ENCODE results near the gene EIF2B2.

EIF2B2 gene

DNA sequence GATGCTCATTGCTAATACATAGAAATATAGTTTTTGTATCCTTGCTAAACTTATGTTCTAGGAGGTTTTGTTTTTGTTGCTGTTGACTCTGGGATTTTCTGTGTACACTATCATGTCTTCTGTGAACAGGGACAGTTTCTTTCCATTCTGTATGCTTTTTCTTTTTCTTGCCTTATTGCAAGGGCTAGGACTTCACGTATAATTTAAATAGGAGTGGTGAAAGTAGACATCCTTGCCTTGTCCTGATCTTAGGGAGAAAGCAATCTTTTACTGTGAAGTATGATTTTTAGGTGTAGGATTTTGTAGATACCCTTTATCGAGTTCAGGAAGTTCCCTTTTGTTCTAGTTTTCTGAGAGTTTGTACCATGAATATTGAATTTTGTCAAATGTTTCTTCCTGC lies 1.5 kb upstream of the EIF2B2 start:
- DNase-seq, result no peak

DNA sequence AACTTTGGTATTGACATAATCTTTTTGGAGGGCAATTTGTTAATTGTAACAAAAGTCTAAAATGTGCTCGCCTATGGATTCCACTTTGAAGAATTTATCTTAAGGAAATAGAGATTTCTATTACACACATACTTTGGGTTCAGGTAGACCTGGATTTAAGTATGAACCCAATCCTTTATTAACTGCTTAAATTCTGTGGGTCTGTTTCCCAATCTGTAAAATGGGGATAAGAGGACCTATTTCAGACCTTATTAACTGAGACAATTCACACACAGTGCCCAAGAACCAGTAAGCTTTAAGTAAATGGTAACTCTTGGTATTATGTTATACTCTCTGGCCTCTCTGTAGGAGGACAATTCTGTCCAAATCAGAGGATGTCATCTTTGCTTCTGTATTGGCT lies 822 bp upstream of the EIF2B2 start:
- no peak for DNase-seq

DNA sequence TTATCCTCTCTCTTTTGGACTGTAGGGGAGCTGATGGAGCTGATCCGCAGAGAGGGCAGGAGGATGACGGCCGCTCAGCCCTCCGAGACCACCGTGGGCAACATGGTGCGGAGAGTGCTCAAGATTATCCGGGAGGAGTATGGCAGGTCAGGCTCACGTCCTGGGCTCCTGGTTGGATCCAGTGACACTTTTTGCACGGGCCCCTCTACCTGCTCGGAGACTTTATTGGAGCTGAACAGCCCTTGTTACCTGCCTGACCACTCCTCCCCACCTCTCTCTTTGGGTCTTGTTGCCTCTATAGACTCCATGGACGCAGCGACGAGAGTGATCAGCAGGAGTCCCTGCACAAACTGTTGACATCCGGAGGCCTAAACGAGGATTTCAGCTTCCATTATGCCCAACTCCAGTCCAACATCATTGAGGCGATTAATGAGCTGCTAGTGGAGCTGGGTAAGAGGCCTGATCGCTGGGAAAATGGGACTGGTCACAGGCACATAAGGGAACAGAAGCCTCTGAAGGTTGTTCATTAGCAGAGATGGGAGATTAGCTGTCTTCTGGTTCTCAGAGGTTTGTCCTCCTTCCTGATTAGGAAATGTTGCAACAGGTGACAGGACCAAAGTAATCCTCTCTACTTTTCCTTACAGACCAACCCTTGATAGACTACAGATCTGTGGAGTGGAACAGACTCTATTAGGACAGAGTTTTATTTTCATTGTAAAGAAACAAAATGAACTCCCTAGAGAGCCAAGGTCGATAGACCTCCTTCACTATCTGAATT lies 718 bp downstream of the EIF2B2 start:
- no peak for DNase-seq

DNA sequence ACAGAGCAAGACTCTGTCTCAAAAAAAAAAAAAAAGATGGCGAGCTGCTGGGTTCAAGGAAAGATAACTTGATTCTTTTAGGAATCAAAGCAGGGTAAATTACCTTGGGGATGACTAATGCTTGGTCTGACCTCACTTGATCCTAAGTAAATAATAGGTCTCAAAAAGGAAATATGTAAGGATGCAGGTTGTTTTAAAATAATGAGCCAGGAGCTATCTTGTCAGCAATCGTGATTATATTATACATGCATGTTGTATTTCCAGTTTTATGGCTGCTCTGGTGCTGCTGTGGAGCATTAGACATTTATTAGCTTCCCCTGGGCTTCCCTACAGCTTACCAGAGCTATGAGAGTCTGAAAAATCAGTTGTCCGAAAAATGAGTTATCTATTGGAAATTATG lies 2.6 kb downstream of the EIF2B2 start:
- no peak for DNase-seq

DNA sequence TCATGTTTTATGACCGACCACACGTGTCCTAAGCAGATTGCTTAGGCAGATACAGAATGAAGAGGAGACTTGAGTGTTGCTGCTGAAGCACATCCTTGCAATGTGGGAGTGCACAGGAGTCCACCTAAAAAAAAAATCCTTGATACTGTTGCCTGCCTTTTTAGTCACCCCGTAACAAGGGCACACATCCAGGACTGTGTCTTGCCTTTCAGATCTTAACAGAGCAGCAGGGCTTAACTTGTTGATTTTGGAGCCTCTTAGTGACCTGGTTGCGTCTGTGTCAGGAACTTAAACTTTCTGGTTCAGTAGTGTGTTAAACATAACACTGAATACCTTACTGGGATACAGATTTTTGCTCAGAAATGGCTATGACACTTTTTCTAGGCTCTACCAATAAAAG lies 6.5 kb downstream of the EIF2B2 start:
- DNase-seq, result no peak

DNA sequence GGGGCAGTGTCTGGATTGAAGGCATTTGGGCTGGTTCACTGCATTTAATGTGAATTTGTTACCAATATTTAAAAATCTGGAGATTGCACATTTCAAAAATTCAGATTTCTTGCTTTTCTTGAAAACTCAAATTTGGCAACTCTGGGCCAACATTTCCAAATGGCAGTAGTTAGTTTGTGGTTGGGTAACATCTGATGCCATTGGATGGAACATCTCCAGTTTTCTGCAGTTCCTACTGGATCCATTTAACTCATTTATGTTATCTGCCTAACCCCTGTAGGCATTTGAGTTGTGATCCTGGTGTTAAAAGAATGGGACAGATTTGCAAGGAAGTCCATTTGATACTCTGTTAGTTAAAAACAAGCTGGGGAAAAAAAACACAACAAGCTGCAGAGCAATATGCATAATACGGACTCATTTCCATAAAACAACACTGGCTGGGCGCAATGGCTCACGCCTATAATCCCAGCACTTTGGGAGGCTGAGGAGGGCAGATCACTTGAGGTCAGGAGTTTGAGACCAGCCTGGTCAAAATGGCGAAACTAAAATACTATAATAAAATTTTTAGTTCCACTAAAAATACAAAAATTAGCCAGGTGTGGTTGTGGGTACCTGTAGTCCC lies 7.9 kb downstream of the EIF2B2 start:
- DNase-seq, result no peak

DNA sequence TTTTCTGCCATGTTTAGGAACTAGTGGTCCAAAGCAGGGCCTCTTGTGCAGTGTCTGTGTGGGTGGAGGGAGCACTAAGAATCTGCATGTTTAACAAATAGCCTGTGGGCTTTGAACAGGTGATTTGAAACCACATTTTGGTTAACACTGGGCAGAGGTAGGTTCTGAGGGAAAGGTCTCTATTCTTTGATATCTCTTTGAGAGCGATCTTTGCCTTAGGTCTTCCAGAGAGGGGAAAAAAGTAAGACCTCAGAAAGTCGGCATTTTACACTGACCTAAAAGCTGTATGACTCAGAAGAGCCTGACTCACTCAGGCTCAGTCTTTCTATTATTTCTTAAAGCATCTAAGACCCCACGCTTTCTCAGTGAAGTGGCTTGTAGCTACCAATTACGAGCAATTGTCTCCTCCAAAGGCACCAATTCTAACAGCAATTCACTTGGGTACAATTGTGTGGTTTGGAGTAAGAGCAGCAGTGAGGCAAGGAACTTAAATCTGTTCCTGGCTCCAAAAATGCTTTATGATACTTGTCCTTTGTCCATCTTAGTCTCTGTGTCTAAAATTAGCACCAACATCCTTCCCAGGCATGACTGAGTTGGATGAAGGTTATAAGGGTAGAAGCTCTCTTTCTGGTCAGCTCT lies 8.8 kb downstream of the EIF2B2 start:
- DNase-seq, result no peak

DNA sequence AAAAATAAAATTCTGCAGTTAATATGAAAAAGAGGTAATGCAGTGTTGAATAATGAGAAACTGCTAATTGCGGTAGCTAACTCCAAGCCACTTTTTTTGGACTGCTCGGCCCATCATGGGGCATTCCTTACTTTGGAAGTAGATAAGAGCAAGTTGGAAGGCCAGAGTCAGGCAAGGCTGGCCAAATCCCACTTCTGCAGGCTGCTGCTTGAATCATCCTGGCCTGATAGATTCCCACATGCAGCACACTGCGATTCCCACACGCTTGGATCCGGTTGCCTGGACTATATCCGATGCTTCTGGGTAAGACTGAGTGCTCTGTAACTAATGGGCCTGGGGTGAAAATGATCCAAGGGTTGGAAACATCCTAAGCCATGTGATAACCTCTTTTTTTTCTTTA lies 10.6 kb downstream of the EIF2B2 start:
- DNase-seq, result no peak

DNA sequence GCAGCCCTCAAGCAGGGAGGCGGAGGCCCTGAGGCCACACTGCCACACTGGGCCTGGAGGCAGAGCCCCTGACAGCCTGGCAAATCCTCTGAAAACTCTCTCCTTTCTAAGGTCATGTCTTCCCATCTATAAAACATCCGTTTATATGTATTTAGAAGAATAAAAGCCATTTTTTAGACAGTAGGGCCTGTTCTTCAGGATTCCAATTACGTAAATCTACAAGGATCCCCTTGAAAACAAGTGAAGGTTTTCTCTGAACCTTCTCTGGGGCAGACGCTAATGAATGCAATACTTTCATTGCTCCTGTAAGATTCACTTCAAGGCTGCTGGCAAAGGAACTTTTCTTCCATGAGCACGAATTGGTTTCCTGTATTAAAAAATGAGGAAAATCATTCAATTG lies 12.8 kb downstream of the EIF2B2 start:
- no peak for DNase-seq

DNA sequence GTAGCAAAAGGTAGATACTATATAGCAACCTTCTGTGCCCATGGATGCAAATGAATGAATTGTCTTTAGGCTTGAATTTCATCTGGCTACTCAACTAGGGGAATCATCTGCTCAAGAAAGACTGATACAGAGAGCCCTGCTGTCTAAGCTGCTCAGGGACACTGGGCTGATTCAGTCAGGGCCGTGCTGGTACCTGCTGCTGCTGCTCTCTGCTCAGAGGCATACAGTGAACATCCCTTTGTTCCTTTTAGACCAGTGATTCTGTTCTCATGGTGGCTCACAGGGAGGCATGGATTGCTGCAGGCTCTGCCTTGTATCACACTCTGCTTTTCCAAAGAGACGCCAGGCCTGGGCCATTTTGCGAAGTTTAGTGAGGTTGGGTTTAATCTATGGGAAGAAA lies 14.1 kb downstream of the EIF2B2 start:
- no peak for DNase-seq

DNA sequence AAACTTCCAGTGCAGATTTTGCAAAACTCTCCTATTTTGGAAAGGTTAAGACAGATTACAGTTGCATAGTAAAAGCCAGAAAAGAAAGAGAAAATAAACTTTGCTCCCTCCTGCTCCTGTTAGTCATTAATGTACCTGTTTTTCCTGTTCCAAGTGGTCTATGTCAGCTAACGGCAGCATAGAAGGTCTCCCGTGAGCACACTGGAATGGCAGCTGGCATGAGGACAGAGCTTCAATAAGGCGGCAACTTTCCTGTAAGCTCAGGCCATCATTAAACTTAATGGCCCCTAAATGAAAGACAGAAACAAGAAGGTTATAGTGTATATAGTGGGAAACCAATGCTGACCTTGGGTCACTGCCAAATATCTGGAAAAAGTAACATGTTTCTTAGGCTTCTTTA lies 16.0 kb downstream of the EIF2B2 start:
- DNase-seq, result no peak

DNA sequence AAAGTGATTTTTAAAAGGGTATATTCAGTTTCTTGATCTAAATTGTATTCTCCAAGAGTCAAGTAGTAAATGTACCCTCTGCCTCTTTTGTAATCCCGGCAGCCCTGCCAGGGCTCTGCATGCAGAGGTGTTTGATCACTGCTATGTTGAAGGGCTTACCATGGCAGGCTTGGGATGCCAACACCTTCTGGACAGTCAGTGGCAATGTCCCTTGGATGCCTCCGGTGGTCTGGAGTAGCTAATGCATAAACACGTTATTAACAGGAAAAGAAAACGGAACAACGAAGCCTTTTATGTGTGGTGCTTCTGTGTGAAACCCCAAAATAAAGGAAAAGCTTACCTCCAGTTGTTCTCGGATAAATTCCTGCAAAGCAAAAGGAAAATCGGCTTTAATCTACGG lies 19.9 kb downstream of the EIF2B2 start:
- no peak for DNase-seq

DNA sequence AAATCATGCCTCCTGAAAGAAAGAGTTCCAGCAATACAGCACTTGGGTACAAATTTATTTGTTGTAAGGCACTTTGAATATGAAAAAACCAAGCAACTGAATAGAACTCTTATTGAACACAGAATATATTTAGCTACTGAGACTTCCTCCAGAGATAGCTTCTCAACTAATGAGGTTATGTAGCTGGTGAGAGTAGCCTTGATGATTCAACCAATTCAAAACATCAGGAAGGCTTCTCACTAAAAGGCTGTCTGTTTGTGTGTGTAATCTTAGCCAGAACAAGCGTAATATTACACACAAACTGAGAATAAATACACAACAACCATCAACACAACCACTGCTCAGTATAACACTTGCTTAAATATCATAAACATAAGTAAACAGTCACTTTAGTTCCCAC lies 20.4 kb downstream of the EIF2B2 start:
- no peak for DNase-seq

DNA sequence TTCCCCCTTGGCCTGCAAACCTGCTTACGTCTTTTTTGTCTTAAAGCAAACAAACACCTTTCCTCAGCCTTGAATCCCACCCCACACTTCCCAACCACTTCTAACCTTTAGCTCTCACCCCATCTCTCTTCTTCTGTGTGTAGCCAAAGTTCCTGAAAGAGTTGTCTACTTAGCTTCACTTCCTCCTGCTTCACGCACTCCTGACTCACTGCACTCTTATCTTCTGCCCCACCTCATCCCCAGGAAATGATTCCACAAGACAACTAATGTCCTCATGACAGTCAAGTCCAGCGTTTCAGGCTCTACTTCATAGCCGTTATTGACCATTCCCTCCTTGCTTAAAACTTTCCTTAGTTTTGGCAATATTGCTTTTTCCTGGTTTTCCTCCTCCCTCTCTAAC lies 22.4 kb downstream of the EIF2B2 start:
- DNase-seq, result no peak

DNA sequence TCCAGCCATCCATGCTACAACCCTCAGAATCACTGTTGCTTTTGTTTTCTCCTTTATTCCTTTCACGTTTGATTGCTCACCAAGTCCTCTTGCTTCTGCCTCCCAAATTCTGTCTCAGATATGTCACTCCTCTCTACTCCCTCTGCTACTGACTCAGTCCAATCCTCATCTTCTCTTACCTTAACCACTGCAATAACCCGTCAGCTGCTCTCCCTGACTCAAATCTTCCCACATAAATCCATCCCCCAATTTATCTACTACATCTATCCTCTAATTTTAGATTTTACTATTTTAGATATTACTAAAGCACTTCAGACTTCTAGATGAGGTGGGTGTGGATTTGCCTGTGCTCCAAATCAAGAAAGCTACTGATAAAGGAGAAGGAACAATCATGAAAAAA lies 23.2 kb downstream of the EIF2B2 start:
- DNase-seq, result no peak

DNA sequence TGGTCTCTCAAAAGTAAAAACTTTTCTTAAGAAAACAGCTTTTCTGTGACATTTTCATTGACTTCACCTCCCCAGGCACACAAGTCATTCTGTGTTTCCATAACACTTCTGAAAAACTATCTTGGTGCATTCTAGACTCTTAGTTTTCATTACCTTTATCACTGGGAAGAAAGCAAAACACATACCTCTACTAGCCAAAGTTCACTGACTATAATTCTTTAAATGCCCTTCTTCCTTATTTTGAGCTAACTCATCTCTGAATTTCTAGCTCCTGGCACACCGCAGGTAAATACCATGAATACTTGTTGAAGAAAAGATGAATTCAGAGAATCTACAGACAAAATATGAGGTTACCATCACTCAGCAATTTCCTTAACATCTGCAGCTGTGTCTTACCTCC lies 27.4 kb downstream of the EIF2B2 start:
- no peak for DNase-seq

DNA sequence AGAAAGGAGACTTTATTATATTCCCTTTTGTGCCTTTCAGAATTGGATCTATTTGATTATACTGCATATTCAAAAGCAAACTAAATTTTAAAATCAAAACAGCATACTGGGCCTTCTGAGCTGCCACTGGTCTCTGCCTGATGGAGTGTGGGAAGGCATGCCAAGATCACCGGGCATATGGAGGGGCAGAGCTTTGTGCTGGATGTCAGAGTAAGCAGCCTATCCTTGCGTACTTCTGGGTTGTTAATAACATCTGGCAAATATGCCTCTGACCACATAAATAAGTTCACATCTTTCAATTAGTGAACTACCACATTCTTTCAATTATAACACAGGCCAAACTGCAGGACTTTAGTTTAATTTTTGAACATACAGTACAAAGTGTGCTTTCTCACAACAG lies 30.2 kb downstream of the EIF2B2 start:
- DNase-seq, result no peak

DNA sequence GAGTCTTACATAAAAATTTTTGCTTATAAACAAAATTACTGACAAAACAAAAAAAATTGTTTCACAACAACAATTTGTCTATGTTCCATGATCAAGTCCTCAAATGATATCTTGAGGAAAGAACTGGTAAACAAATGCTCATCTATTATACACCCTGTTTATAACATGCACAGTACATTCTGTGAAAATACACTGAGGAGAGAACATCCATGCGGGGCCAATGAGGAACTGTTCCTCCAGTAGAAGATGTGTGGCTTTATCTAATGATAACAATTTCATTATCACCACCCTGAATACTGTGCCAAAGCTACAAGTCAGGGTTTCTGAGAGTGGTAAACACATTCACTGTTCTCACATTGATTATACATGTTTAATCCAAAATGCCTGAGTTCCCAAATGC lies 37.8 kb downstream of the EIF2B2 start:
- DNase-seq, result no peak

DNA sequence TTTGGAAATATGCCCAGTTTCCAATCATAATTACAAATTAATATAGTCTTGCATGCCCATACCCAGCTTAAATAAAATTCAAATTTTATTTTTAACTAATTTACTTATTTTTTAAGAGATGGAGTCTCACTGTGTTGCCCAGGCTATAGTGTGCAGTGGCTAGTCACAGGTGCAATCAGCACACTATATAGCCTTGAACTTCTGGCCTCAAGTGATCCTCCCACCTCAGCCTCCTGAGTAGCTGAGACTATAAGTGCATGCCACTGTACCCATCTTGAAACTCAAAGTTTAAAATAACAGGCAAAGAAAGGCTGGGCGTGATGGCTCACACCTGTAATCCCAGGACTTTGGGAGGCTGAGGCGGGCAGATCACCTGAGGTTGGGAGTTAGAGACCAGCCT lies 38.2 kb downstream of the EIF2B2 start:
- no peak for DNase-seq

DNA sequence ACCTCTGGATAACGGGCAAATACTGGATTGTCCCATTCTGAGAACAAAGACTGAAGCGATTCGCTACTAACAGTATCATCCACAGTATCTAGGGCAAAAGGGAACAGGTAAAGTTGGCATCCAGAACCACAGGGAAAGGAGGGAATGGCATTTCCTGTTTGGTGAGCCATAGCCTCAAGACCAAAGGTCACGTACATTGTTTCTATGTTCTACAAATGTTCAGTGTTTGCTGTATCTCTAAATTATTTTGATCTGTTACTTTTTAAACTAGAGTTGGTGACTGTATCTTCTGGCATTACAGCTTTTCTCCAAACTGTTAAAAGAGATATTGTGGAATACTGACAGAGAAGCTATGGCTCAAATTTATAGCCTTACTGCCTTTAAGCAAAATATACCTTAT lies 38.9 kb downstream of the EIF2B2 start:
- DNase-seq, result no peak

DNA sequence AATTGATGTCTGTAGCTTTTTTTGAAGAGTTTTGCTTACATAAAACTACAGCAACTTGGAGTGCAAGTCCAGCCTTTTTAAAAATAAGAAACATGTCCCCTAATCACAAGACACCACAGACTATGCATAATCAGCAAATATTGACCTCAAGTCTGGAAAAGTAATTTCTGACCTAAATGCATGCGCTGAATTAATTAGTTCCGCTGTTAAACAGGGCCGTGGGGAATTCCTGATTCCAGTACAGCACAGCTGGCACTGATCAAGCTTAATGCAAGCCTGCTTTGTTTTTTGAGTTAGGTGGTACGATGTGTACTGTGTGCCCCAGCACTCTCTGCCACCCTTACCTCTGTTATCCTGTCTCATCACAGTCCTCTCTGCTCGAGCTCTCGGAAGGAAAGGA lies 39.3 kb downstream of the EIF2B2 start:
- DNase-seq, result no peak

DNA sequence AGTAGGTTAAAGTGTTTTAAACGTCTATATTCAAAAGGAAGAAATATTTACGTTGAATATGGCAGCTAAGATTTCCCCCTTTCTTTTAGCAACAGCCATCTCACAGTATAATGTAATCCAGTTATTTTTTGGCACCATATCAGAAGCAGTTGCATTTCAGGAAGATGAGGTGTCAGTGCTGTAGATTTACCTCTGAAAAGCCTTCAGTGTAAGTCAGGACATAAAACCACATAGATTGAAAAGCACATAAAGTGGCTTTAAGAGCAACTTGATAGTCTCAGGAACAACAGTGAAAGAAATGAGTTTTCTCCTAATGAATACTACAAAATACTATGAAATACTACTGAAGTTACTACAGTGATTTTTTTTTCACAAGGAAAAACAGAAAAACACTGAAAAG lies 41.6 kb downstream of the EIF2B2 start:
- DNase-seq, result no peak

DNA sequence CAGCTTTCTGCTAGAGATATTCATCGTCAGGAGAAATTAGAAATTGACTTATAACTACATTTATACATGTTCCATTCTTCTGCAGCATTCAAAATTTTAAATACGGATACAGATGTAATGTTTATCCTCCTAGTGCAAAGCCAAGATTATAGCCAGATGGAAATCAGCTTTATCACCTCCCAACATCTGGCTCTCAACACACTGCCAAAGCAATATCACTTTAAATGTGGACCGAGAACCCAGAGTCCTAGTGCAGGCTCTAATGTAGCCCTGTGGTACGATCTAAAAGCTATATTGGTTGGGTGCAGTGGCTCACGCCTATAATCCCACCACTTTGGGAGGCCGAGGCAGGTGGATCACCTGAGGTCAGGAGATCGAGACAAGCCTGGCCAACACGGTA lies 42.0 kb downstream of the EIF2B2 start:
- DNase-seq, result no peak

DNA sequence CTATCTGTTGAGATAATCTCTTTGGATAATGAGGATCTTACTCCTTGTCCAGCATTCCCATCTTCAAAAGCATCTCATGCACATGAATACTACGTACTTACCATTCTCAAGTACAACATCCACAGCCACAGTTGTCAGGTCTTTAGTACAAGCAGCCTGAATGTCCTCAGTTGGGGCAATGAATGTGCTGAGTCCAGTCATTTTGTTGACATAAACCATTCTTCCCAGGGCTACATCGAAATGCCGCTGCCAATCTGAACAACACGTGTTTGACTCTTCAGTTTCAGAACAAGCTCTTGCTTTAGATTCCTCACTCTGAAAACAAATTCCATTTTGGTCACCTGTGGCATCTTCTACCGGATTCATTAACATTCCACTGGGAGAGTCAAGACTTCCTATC lies 43.6 kb downstream of the EIF2B2 start:
- no peak for DNase-seq

DNA sequence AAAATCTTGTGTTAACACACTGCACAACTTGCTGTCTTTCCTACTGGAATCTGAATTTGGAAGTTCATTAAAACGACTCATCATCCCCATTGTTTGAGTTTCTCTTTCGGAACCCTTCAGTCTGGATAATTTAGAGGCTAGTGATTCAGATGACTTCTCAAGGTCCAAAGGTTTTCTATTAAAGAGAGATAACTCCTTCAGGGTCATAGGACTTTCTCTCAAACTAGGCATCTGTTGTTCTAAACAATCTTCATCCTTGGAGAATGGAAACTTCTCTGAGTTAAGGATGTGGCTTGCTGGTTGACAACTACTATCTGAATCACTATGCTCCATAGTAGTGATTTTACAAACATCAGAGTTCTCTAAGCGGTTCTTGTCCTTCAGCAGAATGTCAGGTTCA lies 44.2 kb downstream of the EIF2B2 start:
- DNase-seq, result no peak
